HL-60/S4 (cell line): ENCODE measurements around the gene TXK.

Experiments used
- in situ Hi-C: fragments of 300-500 bp; cut with MboI; formaldehyde crosslinking; loops from 2 replicates; pipeline ENCODE4 v1.14.3; 2022; ENCODE audit warnings: low sequenced_read_pairs

TXK gene

GRCh38 chr4:48068182-48068581 is 65.9 kb downstream of the TXK start:
- in situ Hi-C loops, result no loop called here

DNA sequence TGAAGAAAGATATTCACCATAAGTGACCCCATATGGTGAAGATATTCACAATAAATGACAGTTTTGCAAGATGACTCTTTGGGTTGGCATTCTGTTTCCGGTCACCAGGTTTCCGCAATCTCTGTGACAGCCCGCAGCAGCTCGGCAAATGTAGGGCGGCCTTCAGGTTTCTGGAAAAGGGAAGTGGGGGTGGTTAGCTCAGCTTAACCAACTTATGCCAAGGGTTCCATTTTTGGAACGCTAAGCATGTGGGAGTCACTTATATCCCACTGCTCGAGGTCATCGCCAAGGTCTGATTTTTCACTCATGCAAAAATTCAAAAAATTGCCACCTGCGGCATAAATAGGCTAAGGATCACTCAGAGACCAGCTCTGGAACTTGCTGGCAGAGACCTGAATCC is 66.5 kb downstream of the TXK start:
- in situ Hi-C loops, result no loop called here

- in situ Hi-C loops, result no loop called here
These were observed 68.4 kb downstream of the TXK start for GRCh38 chr4:48065587-48066052.

DNA sequence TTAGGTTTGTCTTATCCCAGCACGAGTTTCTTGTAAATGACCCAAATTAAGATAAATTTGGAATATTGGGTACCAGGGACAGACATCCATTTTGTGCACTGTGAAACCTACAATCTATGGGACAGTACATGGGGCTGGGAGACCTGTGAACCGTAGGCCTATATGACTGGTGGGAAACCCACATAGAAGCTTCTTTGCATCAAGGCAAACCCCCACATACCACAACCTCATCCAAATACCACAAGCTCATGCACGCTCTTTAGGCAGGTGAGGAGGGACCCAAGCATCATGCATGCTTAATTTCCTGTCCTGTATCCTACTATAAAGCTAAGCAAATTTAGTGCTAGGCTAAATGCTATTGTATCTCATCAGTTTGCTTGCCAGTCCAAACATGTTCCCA is 69.7 kb downstream of the TXK start:
- in situ Hi-C loops, result no loop called here

DNA sequence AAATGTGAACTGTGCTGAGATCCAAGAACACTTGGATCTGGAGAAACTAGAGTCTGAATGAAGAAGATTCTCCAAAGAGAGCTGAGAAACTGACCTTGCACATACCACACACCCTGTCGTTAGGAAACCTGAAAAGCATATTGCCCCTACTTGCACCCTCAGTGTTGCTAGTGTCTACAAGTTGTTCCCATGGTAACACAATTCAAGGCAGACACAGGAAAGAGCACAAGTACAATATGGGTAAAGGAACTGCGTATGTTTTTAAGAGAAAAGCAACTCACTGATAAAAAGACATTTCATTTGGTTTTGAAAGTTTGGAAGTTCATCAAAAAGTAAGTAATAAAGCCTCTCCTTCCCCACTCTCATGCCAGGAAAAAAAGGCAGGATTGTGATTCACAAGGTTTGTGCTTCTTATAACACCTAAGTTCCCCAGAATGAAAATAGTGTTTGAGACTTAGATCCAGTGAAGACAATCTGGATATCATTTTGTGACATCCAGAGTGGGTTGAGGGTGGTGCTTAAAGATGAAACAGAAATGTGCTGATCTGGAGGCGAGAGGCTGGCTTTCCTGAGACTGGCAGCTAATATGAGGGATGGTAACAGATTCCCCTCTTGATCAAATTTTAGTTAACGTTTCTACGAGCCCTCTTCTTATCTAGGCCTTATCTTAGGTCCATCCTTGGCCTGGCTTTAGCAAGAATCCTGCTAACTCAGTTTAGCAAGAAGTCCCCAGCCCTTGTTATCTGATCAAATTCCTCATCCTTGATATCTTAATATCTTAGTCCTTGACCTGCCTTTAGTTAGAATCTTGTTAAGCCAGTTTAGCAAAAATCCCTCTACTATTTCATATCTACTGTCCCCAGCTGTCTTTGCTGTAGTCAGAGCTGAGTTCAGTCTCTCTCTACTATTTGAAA is 75.2 kb downstream of the TXK start:
- in situ Hi-C loops, result no loop called here

DNA sequence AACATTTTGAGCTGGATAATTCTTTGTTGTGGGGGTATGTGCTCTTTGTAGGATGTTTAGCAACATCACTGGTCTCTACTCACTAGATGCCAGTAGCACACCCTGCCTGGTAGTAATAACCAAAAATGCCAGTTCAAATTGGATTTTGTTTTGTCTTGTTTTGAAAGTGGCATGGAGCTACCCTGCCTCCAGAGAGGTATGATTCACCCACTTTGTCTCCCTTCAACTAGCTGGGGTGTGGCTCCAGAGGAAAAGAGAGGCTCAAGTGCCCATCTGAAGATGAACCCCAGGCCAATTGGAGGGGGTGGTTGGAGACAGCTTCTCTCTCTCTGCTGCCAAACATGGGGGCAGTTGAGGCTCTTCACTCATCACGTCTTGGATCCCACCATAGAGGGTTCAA is 83.0 kb downstream of the TXK start:
- in situ Hi-C loops, result no loop called here

- in situ Hi-C loops, result no loop called here
These were observed 84.6 kb downstream of the TXK start for GRCh38 chr4:48049483-48049882.

GRCh38 chr4:48047896-48048295 is 86.2 kb downstream of the TXK start:
- in situ Hi-C loops, result no loop called here

GRCh38 chr4:48047421-48047844 is 86.6 kb downstream of the TXK start:
- in situ Hi-C loops, result no loop called here

GRCh38 chr4:48046059-48046458 is 88.0 kb downstream of the TXK start:
- in situ Hi-C loops, result no loop called here

GRCh38 chr4:48044298-48044697 is 89.8 kb downstream of the TXK start:
- in situ Hi-C loops, result no loop called here

- in situ Hi-C loops, result no loop called here
These were observed 90.5 kb downstream of the TXK start for GRCh38 chr4:48043504-48043903.

DNA sequence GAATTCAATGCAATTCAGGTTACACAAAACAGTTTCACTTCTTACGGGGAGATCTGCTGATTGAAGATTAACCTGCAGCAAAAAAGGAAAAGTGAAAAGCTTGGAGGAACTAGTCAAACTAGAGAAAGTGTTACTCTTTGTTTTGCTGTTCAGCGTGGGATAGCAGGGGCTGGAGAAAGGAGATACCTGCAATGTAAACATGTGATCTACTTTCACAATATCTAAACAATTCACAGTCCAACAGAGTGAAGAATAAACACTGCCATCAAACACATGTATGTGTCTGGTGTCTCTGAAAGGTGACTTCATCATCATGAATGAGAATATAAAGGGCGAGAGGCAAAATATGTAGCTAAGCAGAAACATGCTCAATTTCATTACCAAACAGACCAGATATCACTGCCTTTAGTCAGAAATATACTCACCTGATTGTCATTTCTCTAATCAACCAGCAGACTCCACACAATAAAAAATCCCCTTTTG is 91.0 kb downstream of the TXK start:
- in situ Hi-C loops, result no loop called here

GRCh38 chr4:48041535-48042137 is 92.4 kb downstream of the TXK start:
- in situ Hi-C loops, result no loop called here

DNA sequence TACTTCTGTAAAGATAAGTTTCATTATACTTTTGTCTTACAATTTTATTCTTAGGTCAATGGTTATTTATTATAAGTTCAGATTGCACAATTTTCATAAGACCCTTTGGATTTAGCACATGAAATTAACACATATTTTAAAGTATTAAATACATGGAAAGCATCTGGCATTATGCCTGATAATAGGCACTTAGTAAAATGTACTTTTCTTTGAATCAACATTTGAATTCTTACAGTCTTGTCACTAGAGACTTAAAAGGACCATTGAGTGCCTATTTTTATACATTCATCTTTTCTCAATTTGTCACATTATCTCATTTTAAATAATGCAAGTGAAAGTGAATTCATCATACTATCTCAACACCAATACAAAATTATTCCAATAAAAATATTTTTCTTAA is 94.5 kb downstream of the TXK start:
- in situ Hi-C loops, result no loop called here

DNA sequence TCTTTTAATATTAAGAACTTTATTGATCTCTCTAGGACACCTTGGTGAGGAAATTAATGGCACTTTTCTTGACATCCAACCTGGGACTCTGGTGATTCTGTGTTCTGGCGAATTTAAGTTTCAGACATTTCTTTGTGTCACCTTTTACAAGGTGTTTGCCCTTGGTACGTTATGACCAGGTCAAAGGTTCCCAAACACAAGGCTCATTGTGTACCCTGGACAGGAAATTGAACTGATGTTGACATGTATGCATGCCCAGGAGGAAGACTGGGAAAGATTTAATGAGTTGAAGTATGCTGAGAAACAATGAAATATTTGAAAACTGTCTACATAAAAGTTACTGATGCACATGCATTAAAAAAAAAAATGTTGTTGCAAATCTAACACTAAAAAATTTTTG is 95.4 kb downstream of the TXK start:
- in situ Hi-C loops, result no loop called here

DNA sequence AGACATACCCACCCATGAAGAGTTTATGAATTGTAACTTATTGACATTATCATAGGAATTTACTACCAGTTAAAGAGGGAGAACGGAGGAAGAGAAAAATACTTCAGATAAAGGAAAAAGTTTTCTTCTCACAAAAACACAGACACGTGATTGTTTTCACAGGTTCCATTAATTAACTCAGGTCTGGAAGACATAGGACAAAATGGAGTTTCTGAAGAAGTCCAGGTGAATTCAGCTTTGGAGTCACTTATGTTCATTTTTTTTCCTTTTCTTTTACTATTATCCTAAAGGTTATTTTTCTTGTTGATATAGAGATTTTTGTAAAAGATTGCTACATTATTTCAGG is 97.0 kb downstream of the TXK start:
- in situ Hi-C loops, result no loop called here

DNA sequence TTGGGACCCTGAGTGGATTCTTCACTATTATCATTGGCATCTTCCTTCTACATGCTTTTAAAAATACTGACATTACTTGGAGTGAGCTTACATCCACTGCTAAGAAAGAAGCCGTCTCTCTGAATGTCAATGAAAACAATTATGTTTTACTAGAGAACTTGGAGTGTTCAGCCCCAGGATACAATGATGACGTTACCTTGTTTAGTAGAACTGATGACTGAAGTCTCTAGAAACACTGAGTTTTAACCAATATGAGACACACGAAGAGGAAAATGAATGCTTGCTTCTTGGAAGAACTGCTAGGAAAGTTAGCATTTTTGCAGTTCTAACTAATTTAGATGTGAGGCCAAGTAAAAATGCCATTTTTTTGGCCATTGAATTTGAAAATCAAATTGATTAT is 98.1 kb downstream of the TXK start:
- in situ Hi-C loops, result no loop called here

GRCh38 chr4:48033825-48034413 is 100.1 kb downstream of the TXK start:
- in situ Hi-C loops, result no loop called here

GRCh38 chr4:48033412-48033811 is 100.6 kb downstream of the TXK start:
- in situ Hi-C loops, result no loop called here

DNA sequence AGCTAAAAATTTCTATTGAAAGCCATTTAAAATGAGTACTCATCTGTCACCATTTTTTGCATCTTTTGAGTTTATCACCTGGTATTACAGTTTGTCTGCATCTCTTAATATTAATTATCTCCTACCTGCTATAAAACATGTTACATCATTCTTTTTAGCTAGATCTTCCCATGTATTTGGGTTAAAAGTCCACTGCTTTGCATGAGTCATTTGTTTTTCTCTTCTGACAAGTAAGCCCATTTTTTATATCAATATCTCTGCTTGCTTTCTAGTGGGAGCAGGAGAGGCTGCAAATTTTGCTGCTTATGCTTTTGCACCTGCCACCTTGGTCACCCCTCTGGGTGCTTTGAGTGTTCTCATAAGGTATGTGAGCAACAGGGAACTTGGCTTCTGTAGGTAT is 101.3 kb downstream of the TXK start:
- in situ Hi-C loops, result no loop called here
